ENCODE measurements around the gene SLC22A2.

GRCh38 chr6:160227038-160227768 is 31.4 kb downstream of the SLC22A2 start:
- TF ChIP-seq, protein P1, sequence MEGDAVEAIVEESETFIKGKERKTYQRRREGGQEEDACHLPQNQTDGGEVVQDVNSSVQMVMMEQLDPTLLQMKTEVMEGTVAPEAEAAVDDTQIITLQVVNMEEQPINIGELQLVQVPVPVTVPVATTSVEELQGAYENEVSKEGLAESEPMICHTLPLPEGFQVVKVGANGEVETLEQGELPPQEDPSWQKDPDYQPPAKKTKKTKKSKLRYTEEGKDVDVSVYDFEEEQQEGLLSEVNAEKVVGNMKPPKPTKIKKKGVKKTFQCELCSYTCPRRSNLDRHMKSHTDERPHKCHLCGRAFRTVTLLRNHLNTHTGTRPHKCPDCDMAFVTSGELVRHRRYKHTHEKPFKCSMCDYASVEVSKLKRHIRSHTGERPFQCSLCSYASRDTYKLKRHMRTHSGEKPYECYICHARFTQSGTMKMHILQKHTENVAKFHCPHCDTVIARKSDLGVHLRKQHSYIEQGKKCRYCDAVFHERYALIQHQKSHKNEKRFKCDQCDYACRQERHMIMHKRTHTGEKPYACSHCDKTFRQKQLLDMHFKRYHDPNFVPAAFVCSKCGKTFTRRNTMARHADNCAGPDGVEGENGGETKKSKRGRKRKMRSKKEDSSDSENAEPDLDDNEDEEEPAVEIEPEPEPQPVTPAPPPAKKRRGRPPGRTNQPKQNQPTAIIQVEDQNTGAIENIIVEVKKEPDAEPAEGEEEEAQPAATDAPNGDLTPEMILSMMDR (IDR thresholded peaks at IDR 0.05): no peak
- no peak for TF ChIP-seq POLR2A (IDR thresholded peaks at IDR 0.05)
